Smooth muscle cell (in vitro differentiated cells): ENCODE measurements around the gene CBLN4. TPM values are rescaled to one million over a fixed set of nuclear protein-coding genes. Genes with fewer than 3 reads are reported as not detected.

Experiments used
- DNase-seq: peaks from one replicate; lab custom pipeline; 2025; ENCODE audit not compliant: unreplicated experiment; lab: John Stamatoyannopoulos, UW
- H2AFZ ChIP-seq: fragments of 200-600 bp; sonication (generic); 2 replicates; pipeline ENCODE4 v1.6.0; 2016; ENCODE audit warnings: antibody characterized with exemption, low read depth, mild to moderate bottlenecking
- H3F3A ChIP-seq: fragments of 200-600 bp; sonication (generic); 2 replicates; pipeline ENCODE4 v1.6.0; 2017; ENCODE audit warnings: antibody characterized with exemption, low read depth
- H3K27ac ChIP-seq: fragments of 200-600 bp; sonication (generic); 2 replicates; pipeline ENCODE4 v1.5.1; 2016; ENCODE audit warnings: low read depth, mild to moderate bottlenecking
- H3K27me3 ChIP-seq: fragments of 200-600 bp; sonication (generic); 2 replicates; pipeline ENCODE4 v1.6.1; 2016; ENCODE audit warnings: low read depth, mild to moderate bottlenecking
- H3K36me3 ChIP-seq: fragments of 200-600 bp; sonication (generic); 2 replicates; pipeline ENCODE4 v1.5.1; 2016; ENCODE audit warnings: low read depth
- H3K4me1 ChIP-seq: fragments of 200-600 bp; sonication (generic); 2 replicates; pipeline ENCODE4 v1.5.1; 2016; ENCODE audit warnings: low read depth
- H3K4me2 ChIP-seq: fragments of 200-600 bp; sonication (generic); 2 replicates; pipeline ENCODE4 v1.6.0; 2016; ENCODE audit warnings: mild to moderate bottlenecking
- H3K4me3 ChIP-seq: fragments of 200-600 bp; sonication (generic); 2 replicates; pipeline ENCODE4 v1.5.1; 2016; ENCODE audit warnings: mild to moderate bottlenecking
- H3K79me2 ChIP-seq: fragments of 200-600 bp; sonication (generic); 2 replicates; pipeline ENCODE4 v1.6.0; 2016; ENCODE audit warnings: low read depth, mild to moderate bottlenecking
- H3K9ac ChIP-seq: fragments of 200-600 bp; sonication (generic); 2 replicates; pipeline ENCODE4 v1.6.0; 2016; ENCODE audit warnings: low read depth
- H3K9me3 ChIP-seq: fragments of 200-600 bp; sonication (generic); replicated peaks from 2 replicates; pipeline ENCODE4 v1.5.1; 2016; ENCODE audit warnings: low read depth
- H4K20me1 ChIP-seq: fragments of 200-600 bp; sonication (generic); 2 replicates; pipeline ENCODE4 v1.6.0; 2016; ENCODE audit warnings: low read depth
- CTCF ChIP-seq: fragments of 200-600 bp; sonication (generic); IDR thresholded peaks from 2 replicates; pipeline ENCODE4 v1.5.1; 2017; ENCODE audit warnings: borderline replicate concordance, mild to moderate bottlenecking, antibody characterized with exemption; ENCODE audit not compliant: insufficient read depth, poor library complexity, severe bottlenecking
- WGBS: methylation state at CpG from one replicate; pipeline ENCODE4 v1.1.7; 2016; ENCODE audit warnings: low lambda C conversion rate; 5-methylcytosine and 5-hydroxymethylcytosine counted together
- polyA plus RNA-seq: library from polyadenylated mRNA; unstranded; fragments of >200 nt; fragmentation: Nextera tagmentation; extraction: Ambion mirVana; gene quantifications from 2 replicates; pipeline ENCODE4 v1.2.1, GENCODE V29; 2016
- total RNA-seq: library from RNA; depleted of rRNA; stranded (reverse); fragments of >200 nt; gene quantifications from 2 replicates; pipeline ENCODE4 v1.2.3, GENCODE V29; 2014

The CBLN4 gene
- total and polyA plus RNA-seq, 2 experiments from 2014 or later, result not detected

- H3K79me2 ChIP-seq, result no peaks in the 10 kb centered on the region
- no peaks in the 10 kb centered on the region for H3K9me3 ChIP-seq
- no peaks in the 10 kb centered on the region for H3F3A ChIP-seq
- H3K27ac ChIP-seq, result no peak overlapping the region
- no peaks in the 10 kb centered on the region for H3K4me1 ChIP-seq
- no peaks in the 10 kb centered on the region for H4K20me1 ChIP-seq
- DNase-seq, result no peak
- peaks cover 31% of the 10 kb centered on the region for H3K27me3 ChIP-seq
- no peak overlapping the region for H3K9ac ChIP-seq
- H3K4me2 ChIP-seq, result no peak overlapping the region
- WGBS, result 21% methylated on average over 69 of the region's 70 CpGs
- no peaks in the 10 kb centered on the region for H3K36me3 ChIP-seq
- no peak for TF ChIP-seq CTCF
- no peak overlapping the region for H2AFZ ChIP-seq
- H3K4me3 ChIP-seq, result no peak overlapping the region
These were observed 519 bp downstream of the CBLN4 start for GRCh38 chr20:56004611-56005388.

GRCh38 chr20:56004007-56004406, 1.3 kb downstream of the CBLN4 start:
- H3K36me3 ChIP-seq, result no peaks in the 10 kb centered on the region
- H2AFZ ChIP-seq, result no peak overlapping the region
- DNase-seq, result no peak
- WGBS, result 29% methylated on average over 39 of the region's 41 CpGs
- no peaks in the 10 kb centered on the region for H3F3A ChIP-seq
- no peaks in the 10 kb centered on the region for H3K4me1 ChIP-seq
- H3K79me2 ChIP-seq, result no peaks in the 10 kb centered on the region
- no peak for TF ChIP-seq CTCF
- no peaks in the 10 kb centered on the region for H3K9me3 ChIP-seq
- no peak overlapping the region for H3K27ac ChIP-seq
- no peak overlapping the region for H3K4me3 ChIP-seq
- H3K27me3 ChIP-seq, result peaks cover 31% of the 10 kb centered on the region
- H3K9ac ChIP-seq, result no peak overlapping the region
- no peaks in the 10 kb centered on the region for H4K20me1 ChIP-seq
- no peak overlapping the region for H3K4me2 ChIP-seq

- H3K27ac ChIP-seq, result no peak overlapping the region
- H3K4me2 ChIP-seq, result no peak overlapping the region
- H3K79me2 ChIP-seq, result no peaks in the 10 kb centered on the region
- H3K9me3 ChIP-seq, result no peaks in the 10 kb centered on the region
- H3K9ac ChIP-seq, result no peak overlapping the region
- 61% methylated on average over 38 of the region's 38 CpGs for WGBS
- H3F3A ChIP-seq, result no peaks in the 10 kb centered on the region
- H3K4me1 ChIP-seq, result no peaks in the 10 kb centered on the region
- H3K4me3 ChIP-seq, result no peak overlapping the region
- no peaks in the 10 kb centered on the region for H3K36me3 ChIP-seq
- H4K20me1 ChIP-seq, result no peaks in the 10 kb centered on the region
- no peak for DNase-seq
- no peak overlapping the region for H2AFZ ChIP-seq
- H3K27me3 ChIP-seq, result peaks cover 31% of the 10 kb centered on the region
- no peak for TF ChIP-seq CTCF
These were observed 2.2 kb downstream of the CBLN4 start for GRCh38 chr20:56002908-56003800.
